ENCODE data around the gene INIP.
"Not testable (repeated sequence)": the region's sequence is repeated elsewhere in the genome, so short reads cannot be mapped to it uniquely, and the experiment has no call there.

- TF ChIP-seq CTCF, POLR2A (IDR thresholded peaks at IDR 0.05): not testable (repeated sequence)
These were observed 44.7 kb downstream of the INIP start for GRCh38 chr9:112673221-112673620.

Measured in vagina (tissue), 2 donors.